ENCODE results near the gene PGM5. TPM values are rescaled to one million over a fixed set of nuclear protein-coding genes. Genes with fewer than 3 reads are reported as not detected.

The PGM5 gene
- total RNA-seq, 1 donor: 0.36 TPM

DNA sequence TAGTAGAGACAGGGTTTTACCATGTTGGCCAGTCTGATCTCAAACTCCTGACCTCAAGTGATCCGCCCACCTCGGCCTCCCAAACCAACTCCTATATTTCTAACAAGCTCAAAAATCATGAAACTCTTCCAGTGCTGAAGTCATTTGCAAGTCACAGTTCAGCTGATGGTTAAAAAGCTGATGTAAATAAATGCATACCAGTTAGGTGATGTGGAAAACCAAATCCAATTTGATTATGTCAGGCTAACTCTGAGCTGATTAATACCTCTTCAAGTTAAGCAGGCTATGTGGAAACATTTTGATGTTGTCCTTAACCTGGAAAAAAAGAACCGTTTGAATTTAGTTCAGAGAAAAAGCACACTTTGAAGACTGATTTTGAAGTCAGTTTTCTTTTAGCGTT lies 133.2 kb downstream of the PGM5 start:
- DNase-seq (ENCODE audit: insufficient read length, low spot score, missing footprints): no peak
- TF ChIP-seq, protein P1, sequence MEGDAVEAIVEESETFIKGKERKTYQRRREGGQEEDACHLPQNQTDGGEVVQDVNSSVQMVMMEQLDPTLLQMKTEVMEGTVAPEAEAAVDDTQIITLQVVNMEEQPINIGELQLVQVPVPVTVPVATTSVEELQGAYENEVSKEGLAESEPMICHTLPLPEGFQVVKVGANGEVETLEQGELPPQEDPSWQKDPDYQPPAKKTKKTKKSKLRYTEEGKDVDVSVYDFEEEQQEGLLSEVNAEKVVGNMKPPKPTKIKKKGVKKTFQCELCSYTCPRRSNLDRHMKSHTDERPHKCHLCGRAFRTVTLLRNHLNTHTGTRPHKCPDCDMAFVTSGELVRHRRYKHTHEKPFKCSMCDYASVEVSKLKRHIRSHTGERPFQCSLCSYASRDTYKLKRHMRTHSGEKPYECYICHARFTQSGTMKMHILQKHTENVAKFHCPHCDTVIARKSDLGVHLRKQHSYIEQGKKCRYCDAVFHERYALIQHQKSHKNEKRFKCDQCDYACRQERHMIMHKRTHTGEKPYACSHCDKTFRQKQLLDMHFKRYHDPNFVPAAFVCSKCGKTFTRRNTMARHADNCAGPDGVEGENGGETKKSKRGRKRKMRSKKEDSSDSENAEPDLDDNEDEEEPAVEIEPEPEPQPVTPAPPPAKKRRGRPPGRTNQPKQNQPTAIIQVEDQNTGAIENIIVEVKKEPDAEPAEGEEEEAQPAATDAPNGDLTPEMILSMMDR (IDR thresholded peaks at IDR 0.05; ENCODE audit: extremely low read depth, low read depth, low read length): no peak
- Histone ChIP-seq H3K4me1 (ENCODE audit: insufficient read depth, low read length) (no peaks in the 10 kb centered on the region), H2AFZ (ENCODE audit: low read length) (no peak overlapping the region), H3K79me2 (ENCODE audit: insufficient read depth, low read length) (no peaks in the 10 kb centered on the region), H4K20me1 (ENCODE audit: insufficient read depth, low read length) (no peaks in the 10 kb centered on the region), H3K4me3 (ENCODE audit: insufficient read depth, low read length) (no peak overlapping the region), H3K9me3 (ENCODE audit: low read depth, low read length) (no peaks in the 10 kb centered on the region), H3K27me3 (ENCODE audit: insufficient read depth, low read length) (no peaks in the 10 kb centered on the region), H3K27ac (ENCODE audit: low read depth, low read length) (no peak overlapping the region), H3K36me3 (ENCODE audit: insufficient read depth, low read length) (no peaks in the 10 kb centered on the region), H3K4me2 (ENCODE audit: insufficient read depth, low read length) (no peak overlapping the region)

DNA sequence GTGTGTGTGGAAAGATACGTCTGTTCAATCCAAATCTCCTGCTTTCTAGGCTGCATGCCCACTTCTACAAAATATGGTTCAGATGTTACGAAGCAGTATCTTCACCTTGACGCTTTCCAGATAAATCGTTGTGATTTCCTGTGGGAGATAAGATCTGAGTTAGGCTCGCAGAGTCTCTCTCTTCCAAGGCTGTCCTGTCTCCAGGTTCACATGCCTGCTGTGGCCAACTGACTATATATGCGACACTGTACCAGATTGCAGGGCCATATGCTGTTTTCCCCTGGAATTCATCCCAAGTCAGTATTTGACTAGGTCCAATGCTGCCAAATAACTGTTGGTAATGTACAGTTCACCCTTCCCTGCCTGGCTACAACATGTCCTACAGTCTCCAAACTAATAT lies 136.4 kb downstream of the PGM5 start:
- no peak overlapping the region for H3K4me2 ChIP-seq (ENCODE audit: insufficient read depth, low read length)
- H2AFZ ChIP-seq (ENCODE audit: low read length): no peak overlapping the region
- no peaks in the 10 kb centered on the region for H3K27me3 ChIP-seq (ENCODE audit: insufficient read depth, low read length)
- no peak overlapping the region for H3K4me3 ChIP-seq (ENCODE audit: insufficient read depth, low read length)
- TF ChIP-seq, protein P1 (IDR thresholded peaks at IDR 0.05; ENCODE audit: extremely low read depth, low read depth, low read length): no peak
- no peak overlapping the region for H3K27ac ChIP-seq (ENCODE audit: low read depth, low read length)
- no peaks in the 10 kb centered on the region for H3K36me3 ChIP-seq (ENCODE audit: insufficient read depth, low read length)
- H3K9me3 ChIP-seq (ENCODE audit: low read depth, low read length): no peaks in the 10 kb centered on the region
- no peaks in the 10 kb centered on the region for H3K79me2 ChIP-seq (ENCODE audit: insufficient read depth, low read length)
- DNase-seq (ENCODE audit: insufficient read length, low spot score, missing footprints): no peak
- H4K20me1 ChIP-seq (ENCODE audit: insufficient read depth, low read length): no peaks in the 10 kb centered on the region
- H3K4me1 ChIP-seq (ENCODE audit: insufficient read depth, low read length): no peaks in the 10 kb centered on the region

DNA sequence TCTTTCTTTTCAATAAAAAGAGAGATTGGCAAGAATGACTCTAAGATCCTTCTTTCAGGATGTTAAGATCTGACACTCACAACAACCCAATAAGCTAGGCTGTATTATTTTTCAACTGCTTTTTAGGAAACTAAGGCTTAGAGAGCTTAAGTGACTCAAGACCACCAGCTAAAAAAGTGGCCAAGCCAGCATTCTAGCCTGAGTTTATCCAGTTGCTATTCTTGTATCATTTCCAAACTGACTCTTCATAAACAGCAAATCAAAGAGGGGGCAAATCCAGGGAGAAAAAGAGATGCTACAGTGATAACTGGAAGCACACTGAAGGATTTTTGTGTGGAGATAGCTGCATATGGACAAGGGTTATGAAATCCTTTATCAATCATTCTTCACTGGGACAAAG lies 137.1 kb downstream of the PGM5 start:
- DNase-seq (ENCODE audit: insufficient read length, low spot score, missing footprints): no peak
- no peaks in the 10 kb centered on the region for H3K27me3 ChIP-seq (ENCODE audit: insufficient read depth, low read length)
- no peaks in the 10 kb centered on the region for H4K20me1 ChIP-seq (ENCODE audit: insufficient read depth, low read length)
- no peaks in the 10 kb centered on the region for H3K4me1 ChIP-seq (ENCODE audit: insufficient read depth, low read length)
- H3K79me2 ChIP-seq (ENCODE audit: insufficient read depth, low read length): no peaks in the 10 kb centered on the region
- no peaks in the 10 kb centered on the region for H3K36me3 ChIP-seq (ENCODE audit: insufficient read depth, low read length)
- H3K27ac ChIP-seq (ENCODE audit: low read depth, low read length): no peak overlapping the region
- no peak overlapping the region for H2AFZ ChIP-seq (ENCODE audit: low read length)
- no peaks in the 10 kb centered on the region for H3K9me3 ChIP-seq (ENCODE audit: low read depth, low read length)
- TF ChIP-seq, protein P1 (IDR thresholded peaks at IDR 0.05; ENCODE audit: extremely low read depth, low read depth, low read length): no peak
- H3K4me3 ChIP-seq (ENCODE audit: insufficient read depth, low read length): no peak overlapping the region
- H3K4me2 ChIP-seq (ENCODE audit: insufficient read depth, low read length): no peak overlapping the region

DNA sequence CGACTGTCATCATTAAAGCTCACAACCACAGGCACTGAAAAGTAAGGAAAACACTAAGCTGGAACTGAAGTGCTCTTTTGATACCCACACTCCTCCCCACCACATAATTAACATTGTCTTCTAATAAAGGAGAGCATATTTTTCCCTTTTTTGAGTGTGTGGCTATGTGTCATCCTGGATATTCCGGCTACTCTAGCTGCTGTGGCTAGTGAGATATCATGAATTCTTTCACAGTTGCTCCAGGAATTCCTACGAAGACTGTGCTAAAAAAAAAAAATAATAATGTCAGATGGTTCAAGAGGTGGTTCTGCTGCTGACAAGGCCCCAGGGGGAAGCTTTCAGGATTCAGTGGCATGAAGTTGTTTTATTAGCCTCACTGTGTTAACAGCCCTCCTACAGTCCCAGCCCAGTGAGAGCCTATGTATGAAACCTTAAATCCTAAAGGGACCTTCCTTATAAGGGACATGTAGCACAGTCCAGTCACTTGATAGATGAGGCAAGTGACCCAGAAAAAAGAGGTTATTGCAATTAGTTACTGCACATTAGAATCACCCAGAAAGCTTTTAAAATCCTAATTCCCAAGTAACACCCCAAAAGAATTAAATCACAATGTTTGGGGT lies 137.7 kb downstream of the PGM5 start:
- no peaks in the 10 kb centered on the region for H3K9me3 ChIP-seq (ENCODE audit: low read depth, low read length)
- H3K4me3 ChIP-seq (ENCODE audit: insufficient read depth, low read length): no peak overlapping the region
- no peaks in the 10 kb centered on the region for H3K36me3 ChIP-seq (ENCODE audit: insufficient read depth, low read length)
- H3K27me3 ChIP-seq (ENCODE audit: insufficient read depth, low read length): no peaks in the 10 kb centered on the region
- TF ChIP-seq, protein P1 (IDR thresholded peaks at IDR 0.05; ENCODE audit: extremely low read depth, low read depth, low read length): no peak
- H3K79me2 ChIP-seq (ENCODE audit: insufficient read depth, low read length): no peaks in the 10 kb centered on the region
- H4K20me1 ChIP-seq (ENCODE audit: insufficient read depth, low read length): no peaks in the 10 kb centered on the region
- DNase-seq (ENCODE audit: insufficient read length, low spot score, missing footprints): no peak
- no peak overlapping the region for H3K4me2 ChIP-seq (ENCODE audit: insufficient read depth, low read length)
- no peaks in the 10 kb centered on the region for H3K4me1 ChIP-seq (ENCODE audit: insufficient read depth, low read length)
- no peak overlapping the region for H2AFZ ChIP-seq (ENCODE audit: low read length)
- H3K27ac ChIP-seq (ENCODE audit: low read depth, low read length): no peak overlapping the region

Data from osteoblast (primary cell).